Activated naive CD8-positive, alpha-beta T cell treated with anti-CD3 and anti-CD28 coated beads, Interleukin-2, amount 50 U/mL, for 24 hours (primary cell): ENCODE data around the gene CD79B.
"Not testable (repeated sequence)": the region's sequence is repeated elsewhere in the genome, so short reads cannot be mapped to it uniquely, and the experiment has no call there.

Source experiments
- ATAC-seq: fragments of 150-1000 bp; cut with Tn5 transposase; one replicate; pipeline ENCODE4 v1.10.0; 2021
- DNase-seq: peaks from one replicate; pipeline ENCODE4 v3.0.0; 2021
- H3K27ac Mint-ChIP-seq: one replicate; pipeline ENCODE4 v1.8.0; 2021; ENCODE audit warnings: mild to moderate bottlenecking, mixed read lengths
- H3K27me3 Mint-ChIP-seq: one replicate; pipeline ENCODE4 v1.8.0; 2021; ENCODE audit warnings: mixed read lengths
- H3K36me3 Mint-ChIP-seq: one replicate; pipeline ENCODE4 v1.8.0; 2021; ENCODE audit warnings: low read depth, mixed read lengths
- H3K4me1 Mint-ChIP-seq: one replicate; pipeline ENCODE4 v1.8.0; 2021; ENCODE audit warnings: mixed read lengths
- H3K4me3 Mint-ChIP-seq: one replicate; pipeline ENCODE4 v1.8.0; 2021; ENCODE audit warnings: mild to moderate bottlenecking, moderate library complexity, mixed read lengths
- H3K9me3 Mint-ChIP-seq: one replicate; pipeline ENCODE4 v1.8.0; 2021; ENCODE audit warnings: mixed read lengths

Gene CD79B

DNA sequence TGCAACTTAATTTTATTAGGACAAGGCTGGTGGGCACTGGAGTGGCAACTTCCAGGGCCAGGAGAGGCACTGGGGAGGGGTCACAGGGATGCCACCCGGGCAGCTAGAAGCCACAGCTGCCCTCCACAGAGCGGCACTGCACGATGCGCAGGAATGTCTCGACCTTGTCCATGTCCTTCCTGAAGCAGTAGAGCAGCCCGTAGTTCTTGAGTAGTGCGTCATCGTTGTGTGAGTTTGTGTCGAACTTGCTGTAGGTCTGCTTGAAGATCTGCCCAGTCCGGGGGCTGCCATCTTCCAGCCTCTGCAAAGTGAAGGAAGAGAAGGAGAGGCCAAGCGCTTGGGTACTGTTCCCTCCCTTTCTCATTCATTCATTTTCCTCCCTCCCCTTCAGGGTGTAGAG is 14.9 kb downstream of the CD79B start:
- ATAC-seq, H3K27ac Mint-ChIP-seq, H3K36me3 Mint-ChIP-seq, DNase-seq, H3K9me3 Mint-ChIP-seq, H3K27me3 Mint-ChIP-seq, H3K4me3 Mint-ChIP-seq: not testable (repeated sequence)
- peaks cover 24% of the 10 kb centered on the region for H3K4me1 Mint-ChIP-seq

DNA sequence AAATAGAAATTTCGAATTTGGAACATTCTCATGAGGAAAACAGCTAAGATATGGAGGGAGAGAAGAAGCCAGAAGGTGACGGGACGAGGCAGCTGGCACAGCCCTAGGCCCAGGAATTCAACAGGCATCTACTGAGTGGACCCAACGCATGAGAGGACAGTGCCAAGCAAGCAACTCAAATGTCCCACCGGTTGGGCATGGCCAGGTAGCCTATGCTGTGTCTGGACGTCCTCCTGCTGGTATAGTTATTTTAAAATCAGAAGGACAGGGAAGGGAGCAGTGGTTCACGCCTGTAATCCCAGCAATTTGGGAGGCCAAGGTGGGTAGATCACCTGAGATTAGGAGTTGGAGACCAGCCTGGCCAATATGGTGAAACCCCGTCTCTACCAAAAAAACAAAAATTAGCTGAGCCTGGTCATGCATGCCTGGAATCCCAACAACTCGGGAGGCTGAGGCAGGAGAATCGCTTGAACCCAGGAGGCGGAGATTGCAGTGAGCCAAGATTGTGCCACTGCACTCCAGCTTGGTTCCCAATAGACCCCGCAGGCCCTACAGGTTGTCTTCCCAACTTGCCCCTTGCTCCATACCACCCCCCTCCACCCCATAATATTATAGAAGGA is 15.5 kb downstream of the CD79B start:
- H3K36me3 Mint-ChIP-seq: no peaks in the 10 kb centered on the region
- H3K4me1 Mint-ChIP-seq: peaks cover 21% of the 10 kb centered on the region
- H3K9me3 Mint-ChIP-seq: no peaks in the 10 kb centered on the region
- no peak overlapping the region for H3K4me3 Mint-ChIP-seq
- no peaks in the 10 kb centered on the region for H3K27me3 Mint-ChIP-seq
- no peak for DNase-seq
- no peak for ATAC-seq
- H3K27ac Mint-ChIP-seq: no peak overlapping the region

DNA sequence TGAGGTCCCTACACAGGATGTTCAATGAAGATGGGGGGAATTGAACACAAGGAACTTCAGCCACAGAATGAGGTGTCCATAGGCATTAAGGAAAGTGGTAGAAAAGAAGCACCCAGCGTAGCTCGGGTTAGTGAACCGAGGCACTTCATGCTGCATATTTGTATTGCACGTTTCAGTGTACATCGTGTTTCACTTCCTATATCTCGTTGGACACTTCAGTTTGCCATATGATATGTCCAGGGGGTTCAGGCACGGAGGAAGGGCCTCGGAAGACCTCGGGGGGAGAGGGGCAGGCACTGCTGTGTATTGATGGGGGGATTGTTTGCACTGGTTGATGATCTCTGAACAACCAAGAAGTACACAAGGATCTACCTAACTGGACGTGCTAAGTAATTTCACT is 16.4 kb downstream of the CD79B start:
- not testable (repeated sequence) for DNase-seq, H3K27ac Mint-ChIP-seq, H3K36me3 Mint-ChIP-seq, ATAC-seq, H3K9me3 Mint-ChIP-seq, H3K27me3 Mint-ChIP-seq, H3K4me3 Mint-ChIP-seq
- peaks cover 21% of the 10 kb centered on the region for H3K4me1 Mint-ChIP-seq

DNA sequence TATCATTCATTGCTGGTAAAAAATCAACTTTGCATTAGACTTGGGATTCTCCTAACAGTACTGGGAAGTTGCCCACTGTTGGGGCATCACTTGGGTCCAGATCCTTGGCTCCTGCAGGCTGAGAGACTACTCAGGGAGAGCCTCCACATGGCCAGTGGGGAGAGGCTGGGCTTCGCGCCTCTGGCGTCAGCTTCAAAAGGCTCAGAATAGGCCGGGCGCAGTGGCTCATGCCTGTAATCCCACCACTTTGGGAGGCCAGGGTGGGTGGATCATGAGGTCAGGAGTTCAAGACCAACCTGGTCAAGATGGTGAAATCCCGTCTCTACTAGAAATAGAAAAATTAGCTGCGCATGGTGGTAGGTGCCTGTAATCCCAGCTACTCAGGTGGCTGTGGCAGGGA is 17.7 kb downstream of the CD79B start:
- Mint-ChIP-seq H3K27me3 (no peaks in the 10 kb centered on the region), H3K4me1 (peaks cover 13% of the 10 kb centered on the region), H3K36me3 (no peaks in the 10 kb centered on the region), H3K4me3 (no peak overlapping the region), H3K9me3 (no peaks in the 10 kb centered on the region), H3K27ac (no peak overlapping the region)
- ATAC-seq (no peak), DNase-seq (no peak)

DNA sequence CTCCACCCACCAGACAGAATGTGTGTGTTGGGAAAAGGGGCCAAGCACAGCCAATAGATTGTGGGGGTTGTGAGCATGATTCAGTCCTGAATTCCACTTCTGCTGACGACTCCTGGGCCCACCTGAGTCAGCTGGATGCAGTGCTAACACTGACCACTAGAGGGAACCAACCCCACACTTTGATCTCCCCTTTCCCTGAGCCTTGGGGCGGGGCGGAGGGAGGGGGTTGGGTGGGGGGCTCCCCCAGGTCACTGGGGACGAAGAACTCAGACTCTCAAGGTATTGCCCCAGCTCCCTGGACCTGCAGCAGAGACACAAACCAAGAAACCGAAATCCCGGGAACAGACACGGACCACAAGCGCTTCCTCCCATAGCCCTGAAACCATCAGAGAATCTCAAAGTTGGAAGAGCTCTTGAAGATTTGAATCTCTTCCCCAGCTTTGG is 20.5 kb downstream of the CD79B start:
- H3K9me3 Mint-ChIP-seq: no peaks in the 10 kb centered on the region
- no peaks in the 10 kb centered on the region for H3K27me3 Mint-ChIP-seq
- no peak overlapping the region for H3K27ac Mint-ChIP-seq
- H3K4me3 Mint-ChIP-seq: no peak overlapping the region
- no peaks in the 10 kb centered on the region for H3K36me3 Mint-ChIP-seq
- DNase-seq (peak; percentile 75), ATAC-seq (peak; percentile 42)
- peaks cover 7% of the 10 kb centered on the region for H3K4me1 Mint-ChIP-seq

DNA sequence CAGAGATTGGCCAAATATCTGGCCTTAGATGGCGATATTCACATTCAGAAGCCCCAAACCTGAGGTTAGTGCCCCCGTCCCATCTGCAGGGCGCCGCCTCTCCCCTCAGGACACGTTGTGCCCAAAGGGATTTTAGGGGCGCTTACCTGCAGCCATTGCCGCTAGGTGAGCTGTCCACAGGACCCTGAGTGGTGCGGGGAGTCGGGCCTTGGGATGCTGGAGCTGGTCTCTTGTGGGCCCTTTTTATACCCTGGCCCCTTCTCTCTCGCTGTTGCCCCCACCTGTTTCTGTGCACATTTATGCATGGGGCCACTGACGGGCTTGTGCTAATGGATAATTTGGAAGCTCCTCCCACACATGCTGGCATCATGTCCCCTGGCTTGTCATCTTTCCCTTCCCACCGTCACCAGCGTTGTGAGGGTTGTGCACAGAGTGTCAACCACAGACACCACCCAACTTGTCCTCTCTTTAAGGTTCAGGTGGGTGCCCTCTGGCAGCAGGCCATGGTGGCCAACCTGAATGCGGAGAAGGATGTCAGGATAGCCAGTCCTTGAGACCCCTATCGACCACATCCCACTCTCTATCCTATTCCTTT is 21.0 kb downstream of the CD79B start, which contains the start of gene CSHL1:
Gene CSHL1 (minus strand): TSS at position 218 of the 595 bp plus-strand sequence. CDS start 62 bp downstream, at position 156.
- Mint-ChIP-seq H3K27ac (no peak within 1 kb of the TSS), H3K9me3 (no peaks in the 10 kb centered on the region), H3K36me3 (no peaks in the 10 kb centered on the region), H3K27me3 (no peaks in the 10 kb centered on the region), H3K4me1 (peaks cover 7% of the 10 kb centered on the region), H3K4me3 (no peak within 1 kb of the TSS)
- no peak for ATAC-seq
- DNase-seq: no peak

DNA sequence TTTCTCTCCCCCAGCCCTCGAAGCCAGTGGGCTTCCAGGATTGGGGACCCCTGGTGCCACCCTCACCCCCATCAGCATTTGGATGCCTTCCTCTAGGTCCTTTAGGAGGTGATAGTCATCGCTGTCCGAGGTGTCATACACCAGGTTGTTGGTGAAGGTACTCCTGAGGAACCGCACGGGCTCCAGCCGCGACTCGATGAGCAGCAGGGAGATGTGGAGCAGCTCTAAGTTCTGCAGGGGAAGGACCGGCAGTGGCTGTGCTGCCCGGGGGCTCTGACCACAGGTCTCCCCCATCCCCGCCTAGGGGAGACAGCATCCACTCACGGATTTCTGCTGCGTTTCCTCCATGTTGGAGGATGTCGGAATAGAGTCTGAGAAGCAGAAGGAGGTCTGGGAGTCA is 22.0 kb downstream of the CD79B start:
- Mint-ChIP-seq H3K9me3 (no peaks in the 10 kb centered on the region), H3K4me3 (no peak overlapping the region), H3K4me1 (peaks cover 7% of the 10 kb centered on the region), H3K36me3 (no peaks in the 10 kb centered on the region), H3K27ac (no peak overlapping the region), H3K27me3 (no peaks in the 10 kb centered on the region)
- no peak for DNase-seq
- ATAC-seq: no peak

DNA sequence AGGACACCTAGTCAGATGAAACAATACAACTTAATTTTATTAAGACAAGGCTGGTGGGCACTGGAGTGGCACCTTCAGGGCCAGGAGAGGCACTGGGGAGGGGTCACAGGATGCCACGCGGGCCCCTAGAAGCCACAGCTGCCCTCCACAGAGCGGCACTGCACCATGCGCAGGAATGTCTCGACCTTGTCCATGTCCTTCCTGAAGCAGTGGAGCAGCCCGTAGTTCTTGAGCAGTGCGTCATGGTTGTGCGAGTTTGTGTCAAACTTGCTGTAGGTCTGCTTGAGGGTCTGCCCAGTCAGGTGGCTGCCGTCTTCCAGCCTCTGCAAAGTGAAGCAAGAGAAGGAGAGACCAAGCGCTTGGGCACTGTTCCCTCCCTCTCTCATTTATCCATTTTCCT is 22.5 kb downstream of the CD79B start:
- not testable (repeated sequence) for H3K27ac Mint-ChIP-seq, H3K9me3 Mint-ChIP-seq, H3K36me3 Mint-ChIP-seq, ATAC-seq, H3K4me1 Mint-ChIP-seq, H3K27me3 Mint-ChIP-seq, H3K4me3 Mint-ChIP-seq, DNase-seq

DNA sequence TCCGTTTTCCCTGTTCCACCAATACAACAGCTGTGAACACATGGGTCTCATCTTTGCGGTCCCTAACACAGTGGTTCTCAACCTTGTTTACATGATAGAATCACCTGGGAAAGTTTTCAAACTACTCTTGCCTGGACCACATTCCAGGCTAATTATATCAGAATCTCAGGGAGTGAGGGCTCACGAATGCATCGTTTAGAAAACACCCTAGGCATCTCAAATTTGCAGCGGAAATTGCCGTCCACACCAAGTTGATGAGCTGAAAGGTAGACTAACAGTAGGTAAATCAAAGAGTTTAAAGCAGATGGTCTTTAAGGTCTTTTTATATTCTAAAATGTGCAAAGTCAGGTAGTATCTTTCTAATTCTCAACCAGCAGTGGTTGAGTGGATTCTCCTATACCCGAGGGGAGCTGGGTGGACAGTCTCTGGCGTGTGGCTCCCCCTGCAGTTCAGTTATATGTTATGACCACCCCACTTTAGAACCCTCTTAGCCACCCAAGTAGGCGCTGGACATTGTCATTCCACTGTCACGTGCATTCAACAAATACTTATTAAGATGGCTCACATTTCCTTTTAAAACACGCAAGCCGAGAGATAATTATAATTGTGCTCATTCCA is 24.9 kb downstream of the CD79B start:
- not testable (repeated sequence) for H3K27me3 Mint-ChIP-seq, ATAC-seq, H3K4me3 Mint-ChIP-seq, DNase-seq, H3K36me3 Mint-ChIP-seq, H3K9me3 Mint-ChIP-seq, H3K27ac Mint-ChIP-seq, H3K4me1 Mint-ChIP-seq

DNA sequence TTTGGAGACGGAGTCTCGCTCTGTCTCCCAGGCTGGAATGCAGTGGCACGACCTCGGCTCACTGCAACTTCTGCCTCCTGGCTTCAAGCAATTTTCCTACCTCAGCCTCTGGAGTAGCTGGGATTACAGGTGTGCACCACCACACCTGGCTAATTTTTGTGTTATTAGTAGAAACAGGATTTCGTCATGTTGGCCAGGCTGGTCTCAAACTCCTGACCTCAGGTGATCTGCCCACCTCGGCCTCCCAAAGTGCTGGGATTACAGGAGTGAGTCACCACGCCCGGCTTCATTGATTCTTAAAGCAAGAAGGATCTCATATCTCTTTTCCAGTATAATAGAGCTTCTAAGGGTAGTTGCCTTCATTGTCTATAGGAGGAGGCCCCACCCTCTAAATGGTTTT is 27.3 kb downstream of the CD79B start:
- not testable (repeated sequence) for H3K4me1 Mint-ChIP-seq, H3K27ac Mint-ChIP-seq, H3K27me3 Mint-ChIP-seq, DNase-seq, H3K36me3 Mint-ChIP-seq, H3K9me3 Mint-ChIP-seq, ATAC-seq, H3K4me3 Mint-ChIP-seq

DNA sequence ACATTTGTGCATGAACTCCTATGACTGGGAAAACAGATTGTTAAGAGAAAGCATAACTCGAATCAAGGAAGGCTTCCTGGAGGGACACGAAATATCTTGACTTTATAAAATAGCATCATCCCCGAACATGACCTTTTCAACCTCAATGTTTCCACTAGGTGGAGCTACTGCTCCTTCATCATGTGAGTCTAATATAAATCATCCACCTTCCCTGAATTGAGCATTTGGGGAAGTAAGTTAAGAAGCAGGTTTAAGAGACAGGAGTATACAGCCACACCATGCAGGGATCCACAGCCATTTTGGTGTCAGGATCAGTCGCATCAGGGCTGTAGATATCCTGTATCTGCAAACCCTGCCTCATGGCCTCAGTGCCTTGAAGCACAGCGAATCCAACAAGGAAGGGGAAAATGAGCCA is 28.3 kb downstream of the CD79B start:
- H3K27ac Mint-ChIP-seq: peak overlapping the region; percentile 62
- H3K4me3 Mint-ChIP-seq, H3K36me3 Mint-ChIP-seq, H3K9me3 Mint-ChIP-seq, DNase-seq, H3K27me3 Mint-ChIP-seq: not testable (repeated sequence)
- H3K4me1 Mint-ChIP-seq: peaks cover 12% of the 10 kb centered on the region
- peak; percentile 64 for ATAC-seq

DNA sequence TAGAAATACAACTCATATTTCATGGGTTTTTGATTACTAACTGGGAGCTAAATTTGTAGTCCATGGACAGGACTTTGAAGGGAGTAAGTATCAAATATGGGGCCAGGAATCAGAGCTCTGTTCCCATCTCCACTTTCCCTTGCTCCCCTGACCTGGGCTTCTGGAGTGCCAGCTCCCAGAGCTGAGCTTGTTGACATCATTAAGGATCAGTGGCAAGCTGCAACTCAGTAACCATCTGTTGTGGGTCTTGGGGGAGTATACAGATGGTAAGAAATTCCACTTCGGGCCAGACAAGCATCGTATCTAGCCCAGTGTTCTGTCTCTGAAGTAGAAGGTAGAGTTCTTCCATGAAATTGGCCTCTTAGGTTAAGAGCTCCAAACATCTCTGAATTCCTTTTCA is 30.2 kb downstream of the CD79B start:
- not testable (repeated sequence) for ATAC-seq, H3K27ac Mint-ChIP-seq

DNA sequence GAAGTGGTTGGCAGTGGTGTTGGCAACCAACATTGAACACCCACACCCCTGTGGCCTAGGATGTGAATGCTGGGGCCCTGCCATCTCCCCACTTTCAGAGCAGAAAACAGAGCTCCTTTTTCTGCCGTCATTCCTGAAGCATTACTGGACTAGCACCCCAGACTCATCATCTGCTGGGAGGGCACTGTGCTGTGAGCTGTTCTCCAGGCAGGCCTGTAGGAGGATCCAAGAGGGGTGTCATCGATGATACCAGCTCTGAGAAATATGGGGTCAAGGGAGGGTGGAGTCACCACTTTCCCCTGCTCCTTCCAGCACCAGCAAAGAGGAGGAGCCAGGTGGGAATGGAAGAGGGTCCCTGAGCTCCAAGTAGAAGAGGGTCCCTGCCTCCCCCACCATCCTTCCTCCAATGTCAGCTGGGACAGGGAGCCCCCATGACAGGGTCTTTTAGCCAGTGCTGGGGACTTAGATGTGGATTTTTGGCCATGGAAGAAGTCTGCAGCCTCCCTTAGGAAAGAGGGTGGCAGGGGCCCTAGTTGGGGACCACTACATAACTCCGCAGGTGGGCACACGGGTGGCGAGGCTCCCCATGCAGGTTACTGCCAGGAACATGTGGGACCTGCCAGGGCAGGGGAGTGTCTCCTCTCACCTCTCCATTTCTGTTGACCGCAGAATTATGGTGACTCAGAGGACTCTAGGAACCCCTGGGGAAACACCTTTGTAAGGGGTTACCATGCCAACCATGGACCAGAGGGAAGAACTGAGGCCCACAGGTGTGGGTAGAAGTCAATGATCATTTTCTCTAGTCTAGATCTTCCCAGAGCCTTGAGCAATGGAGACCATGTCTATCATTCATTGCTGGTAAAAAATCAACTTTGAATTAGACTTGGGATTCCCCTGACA is 33.0 kb downstream of the CD79B start:
- DNase-seq, H3K27ac Mint-ChIP-seq: not testable (repeated sequence)

More for the DNA sequence above, 30.2 kb downstream of the CD79B start:
- H3K9me3 Mint-ChIP-seq, H3K36me3 Mint-ChIP-seq, DNase-seq, H3K27me3 Mint-ChIP-seq, H3K4me3 Mint-ChIP-seq: not testable (repeated sequence)
- peaks cover 12% of the 10 kb centered on the region for H3K4me1 Mint-ChIP-seq

DNA sequence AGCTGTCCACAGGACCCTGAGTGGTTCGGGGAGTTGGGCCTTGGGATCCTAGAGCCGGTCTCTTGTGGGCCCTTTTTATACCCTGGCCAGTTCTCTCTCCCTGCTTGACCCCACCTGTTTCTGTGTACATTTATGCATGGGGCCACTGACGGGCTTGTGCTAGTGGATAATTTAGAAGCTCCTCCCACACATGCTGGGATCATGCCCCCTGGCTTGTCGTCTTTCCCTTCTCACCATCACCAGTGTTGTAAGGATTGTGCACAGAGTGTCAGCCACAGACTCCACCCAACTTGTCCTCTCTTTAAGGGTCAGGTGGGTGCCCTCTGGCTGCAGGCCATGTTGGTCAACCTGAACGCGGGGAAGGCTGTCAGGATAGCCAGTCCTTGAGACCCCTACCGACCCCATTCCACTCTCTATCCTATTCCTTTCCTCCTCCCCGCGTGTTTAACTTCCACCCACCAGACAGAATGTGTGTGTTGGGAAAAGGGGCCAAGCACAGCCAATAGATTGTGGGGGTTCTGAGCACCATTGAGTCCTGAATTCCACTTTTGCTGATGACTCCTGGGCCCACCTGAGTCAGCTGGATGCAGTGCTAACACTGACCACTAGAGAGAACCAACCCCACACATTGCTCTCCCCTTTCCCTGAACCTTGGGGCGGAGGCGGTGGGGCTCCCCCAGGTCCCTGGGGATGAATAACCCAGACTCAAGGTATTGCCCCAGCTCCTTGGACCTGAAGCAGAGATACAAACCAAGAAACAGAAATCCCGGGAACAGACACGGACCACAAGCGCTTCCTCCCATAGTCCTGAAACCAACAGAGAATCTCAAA is 35.4 kb downstream of the CD79B start, which contains the start of gene CSH1:
Gene CSH1 (minus strand): TSS at position 51 of the 831 bp plus-strand sequence. CDS start 63 bp downstream, outside the sequence.
- ATAC-seq, H3K27ac Mint-ChIP-seq, H3K9me3 Mint-ChIP-seq, H3K27me3 Mint-ChIP-seq, H3K36me3 Mint-ChIP-seq, H3K4me1 Mint-ChIP-seq, DNase-seq, H3K4me3 Mint-ChIP-seq: not testable (repeated sequence)

More for the DNA sequence above, 33.0 kb downstream of the CD79B start:
- not testable (repeated sequence) for H3K4me3 Mint-ChIP-seq, H3K36me3 Mint-ChIP-seq, H3K27me3 Mint-ChIP-seq, H3K9me3 Mint-ChIP-seq
- H3K4me1 Mint-ChIP-seq: peaks cover 12% of the 10 kb centered on the region
- peak; percentile 77 for ATAC-seq
